HEK293T (cell line): ENCODE measurements around the gene SHD.

ENCODE experiments used
- ARNT ChIP-seq: fragments of 450-650 bp; IDR thresholded peaks from 2 replicates; pipeline ENCODE4 v1.6.1; 2017; ENCODE audit warnings: mild to moderate bottlenecking
- BHLHE40 ChIP-seq: fragments of 450-650 bp; IDR thresholded peaks from 2 replicates; pipeline ENCODE4 v1.6.1; 2016; ENCODE audit warnings: mild to moderate bottlenecking, moderate library complexity, borderline replicate concordance
- FOXK2 ChIP-seq: fragments of 450-650 bp; IDR thresholded peaks from 2 replicates; pipeline ENCODE4 v1.6.1; 2016; ENCODE audit warnings: mild to moderate bottlenecking
- PKNOX1 ChIP-seq: fragments of 450-650 bp; IDR thresholded peaks from 2 replicates; pipeline ENCODE4 v1.6.1; 2016
- SP1 ChIP-seq: fragments of 450-650 bp; IDR thresholded peaks from 2 replicates; pipeline ENCODE4 v1.6.1; 2017
- SUZ12 ChIP-seq: fragments of 450-650 bp; IDR thresholded peaks from 2 replicates; pipeline ENCODE4 v1.6.1; 2016; ENCODE audit warnings: mild to moderate bottlenecking
- ZNF384 ChIP-seq: fragments of 450-650 bp; IDR thresholded peaks from 2 replicates; pipeline ENCODE4 v1.6.1; 2016

GRCh38 chr19:4297901-4298809, 19.1 kb downstream of the SHD start:
- TF ChIP-seq BHLHE40 = no peak
- no peak for TF ChIP-seq SUZ12
- TF ChIP-seq ARNT = no peak
- no peak for TF ChIP-seq ZNF384
- TF ChIP-seq PKNOX1 = no peak
- no peak for TF ChIP-seq SP1
- no peak for TF ChIP-seq FOXK2
